PC-3 (cell line): ENCODE results near the gene JHY. TPM values are rescaled to one million over a fixed set of nuclear protein-coding genes. Genes with fewer than 3 reads are reported as not detected.

ENCODE experiments used
- ATAC-seq: fragments of 200-7000 bp; cut with Tn5 transposase; 2 replicates; pipeline ENCODE4 v1.9.1; 2020; ENCODE audit warnings: mild to moderate bottlenecking, moderate library complexity
- BruUV-seq: library from RNA; stranded (reverse); fragments of 400-500 nt; replicated peaks from 2 replicates; lab custom pipeline; 2021; lab: Mats Ljungman, UMichigan
- CTCF ChIA-PET: fragments of 300-600 bp; sonication (Branson Sonifier 250); formaldehyde crosslinking; loops from one replicate; lab custom pipeline; 2022; ENCODE audit warnings: antibody characterized with exemption; lab: Charles Lee
- POLR2A ChIA-PET: fragments of 300-600 bp; sonication (Branson Sonifier 250); formaldehyde crosslinking; loops from one replicate; lab custom pipeline; 2022; ENCODE audit warnings: antibody characterized with exemption; ENCODE audit not compliant: unreplicated experiment; lab: Charles Lee
- DNase-seq: peaks from one replicate; pipeline ENCODE4 v3.0.0-alpha.2; 2015
- H2AFZ ChIP-seq: fragments of 300-600 bp; sonication (generic); 2 replicates; pipeline ENCODE4 v1.6.0; 2016; ENCODE audit warnings: antibody characterized with exemption, low read length
- H3F3A ChIP-seq: fragments of 300-600 bp; sonication (generic); one replicate; pipeline ENCODE4 v1.6.0; 2017; ENCODE audit warnings: antibody characterized with exemption, low read length, control low read depth, mild to moderate bottlenecking; ENCODE audit not compliant: unreplicated experiment
- H3K27ac ChIP-seq: fragments of 300-600 bp; sonication (generic); 2 replicates; pipeline ENCODE4 v1.5.1; 2016; ENCODE audit warnings: mild to moderate bottlenecking, low read length
- H3K27me3 ChIP-seq: fragments of 300-600 bp; sonication (generic); 2 replicates; pipeline ENCODE4 v1.6.1; 2016; ENCODE audit warnings: low read length, mixed read lengths
- H3K36me3 ChIP-seq: fragments of 300-600 bp; sonication (generic); 2 replicates; pipeline ENCODE4 v1.6.1; 2016; ENCODE audit warnings: low read depth, mixed run types, low read length, mixed read lengths
- H3K4me1 ChIP-seq: fragments of 300-600 bp; sonication (generic); 2 replicates; pipeline ENCODE4 v1.5.1; 2016; ENCODE audit warnings: low read length; ENCODE audit not compliant: insufficient read depth
- H3K4me2 ChIP-seq: fragments of 300-600 bp; sonication (generic); 2 replicates; pipeline ENCODE4 v1.6.0; 2016; ENCODE audit warnings: low read length
- H3K4me3 ChIP-seq: fragments of 300-600 bp; sonication (generic); 2 replicates; pipeline ENCODE4 v1.5.1; 2016; ENCODE audit warnings: mild to moderate bottlenecking, low read length, mixed read lengths
- H3K79me2 ChIP-seq: fragments of 300-600 bp; sonication (generic); 2 replicates; pipeline ENCODE4 v1.6.1; 2017; ENCODE audit warnings: low read length, mixed read lengths
- H3K9ac ChIP-seq: fragments of 300-600 bp; sonication (generic); 2 replicates; pipeline ENCODE4 v1.6.0; 2016; ENCODE audit warnings: mild to moderate bottlenecking, low read length
- H3K9me2 ChIP-seq: fragments of 300-600 bp; sonication (generic); replicated peaks from 2 replicates; pipeline ENCODE4 v1.6.1; 2016; ENCODE audit warnings: mixed run types, low read length, mixed read lengths
- H3K9me3 ChIP-seq: fragments of 300-600 bp; sonication (generic); 2 replicates; pipeline ENCODE4 v1.6.1; 2016; ENCODE audit warnings: low read length, mixed read lengths
- H4K20me1 ChIP-seq: fragments of 300-600 bp; sonication (generic); 2 replicates; pipeline ENCODE4 v1.6.1; 2016; ENCODE audit warnings: low read length, mixed read lengths
- EZH2 ChIP-seq: fragments of 300-600 bp; sonication (generic); IDR thresholded peaks from one replicate; pipeline ENCODE4 v1.6.1; 2017; ENCODE audit warnings: antibody characterized with exemption, mild to moderate bottlenecking, low read length; ENCODE audit not compliant: unreplicated experiment
- EZH2phosphoT487 ChIP-seq: fragments of 300-600 bp; sonication (generic); IDR thresholded peaks from 2 replicates; pipeline ENCODE4 v1.6.1; 2018; ENCODE audit warnings: mild to moderate bottlenecking, antibody characterized with exemption, low read length, borderline replicate concordance
- intact Hi-C: fragments of 100-400 bp; cut with micrococcal nuclease; formaldehyde crosslinking; loops from 2 replicates; pipeline ENCODE4 v1.9.0; 2023
- total RNA-seq: library from RNA; depleted of rRNA; stranded (reverse); fragments of >200 nt; gene quantifications from 2 replicates; pipeline ENCODE4 v1.2.3, GENCODE V29; 2014
- TF ChIP-seq, protein P1 (sequence below): fragments of 300-600 bp; sonication (generic); conservative IDR thresholded peaks from 2 replicates; pipeline ENCODE4 v1.5.1; 2017; ENCODE audit warnings: antibody characterized with exemption, low read depth, mild to moderate bottlenecking, low read length

Gene JHY
- total RNA-seq, 1 experiment from 2014 or later: 4.9 TPM

DNA sequence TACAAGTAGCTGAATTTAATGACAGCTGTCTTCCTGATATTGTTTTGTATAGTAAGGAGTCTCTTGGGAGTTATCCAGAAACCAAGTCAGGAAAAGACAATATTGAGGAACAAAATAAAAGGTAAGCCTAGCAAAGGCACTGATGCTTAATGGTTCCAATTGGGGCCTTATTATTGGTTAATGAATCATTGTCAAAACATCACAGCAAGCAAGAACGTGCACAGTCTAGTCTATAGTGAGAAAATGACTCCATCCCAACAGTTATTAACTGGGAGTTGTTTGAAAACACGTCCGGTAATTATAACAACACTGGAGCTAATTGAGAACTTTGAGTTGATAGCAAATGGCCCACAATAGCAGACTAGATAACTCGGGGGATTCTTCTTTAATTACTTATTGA is 81.4 kb downstream of the JHY start:
- Histone ChIP-seq H3K9me3 (no peaks in the 10 kb centered on the region), H2AFZ (no peak overlapping the region), H4K20me1 (no peaks in the 10 kb centered on the region), H3F3A (no peaks in the 10 kb centered on the region), H3K27me3 (peaks cover 62% of the 10 kb centered on the region), H3K9ac (no peak overlapping the region), H3K4me3 (no peak overlapping the region), H3K4me2 (no peak overlapping the region), H3K36me3 (no peaks in the 10 kb centered on the region), H3K79me2 (no peaks in the 10 kb centered on the region), H3K27ac (no peak overlapping the region), H3K9me2 (no peaks in the 10 kb centered on the region), H3K4me1 (no peaks in the 10 kb centered on the region)
- ChIA-PET POLR2A (no interaction called here), CTCF (no interaction called here)
- DNase-seq (no peak), ATAC-seq (no peak)
- TF ChIP-seq EZH2 (no peak), EZH2phosphoT487 (no peak)
- TF ChIP-seq, protein P1, sequence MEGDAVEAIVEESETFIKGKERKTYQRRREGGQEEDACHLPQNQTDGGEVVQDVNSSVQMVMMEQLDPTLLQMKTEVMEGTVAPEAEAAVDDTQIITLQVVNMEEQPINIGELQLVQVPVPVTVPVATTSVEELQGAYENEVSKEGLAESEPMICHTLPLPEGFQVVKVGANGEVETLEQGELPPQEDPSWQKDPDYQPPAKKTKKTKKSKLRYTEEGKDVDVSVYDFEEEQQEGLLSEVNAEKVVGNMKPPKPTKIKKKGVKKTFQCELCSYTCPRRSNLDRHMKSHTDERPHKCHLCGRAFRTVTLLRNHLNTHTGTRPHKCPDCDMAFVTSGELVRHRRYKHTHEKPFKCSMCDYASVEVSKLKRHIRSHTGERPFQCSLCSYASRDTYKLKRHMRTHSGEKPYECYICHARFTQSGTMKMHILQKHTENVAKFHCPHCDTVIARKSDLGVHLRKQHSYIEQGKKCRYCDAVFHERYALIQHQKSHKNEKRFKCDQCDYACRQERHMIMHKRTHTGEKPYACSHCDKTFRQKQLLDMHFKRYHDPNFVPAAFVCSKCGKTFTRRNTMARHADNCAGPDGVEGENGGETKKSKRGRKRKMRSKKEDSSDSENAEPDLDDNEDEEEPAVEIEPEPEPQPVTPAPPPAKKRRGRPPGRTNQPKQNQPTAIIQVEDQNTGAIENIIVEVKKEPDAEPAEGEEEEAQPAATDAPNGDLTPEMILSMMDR: no peak
- no TSS peak for BruUV-seq
- intact Hi-C loops: no loop called here

DNA sequence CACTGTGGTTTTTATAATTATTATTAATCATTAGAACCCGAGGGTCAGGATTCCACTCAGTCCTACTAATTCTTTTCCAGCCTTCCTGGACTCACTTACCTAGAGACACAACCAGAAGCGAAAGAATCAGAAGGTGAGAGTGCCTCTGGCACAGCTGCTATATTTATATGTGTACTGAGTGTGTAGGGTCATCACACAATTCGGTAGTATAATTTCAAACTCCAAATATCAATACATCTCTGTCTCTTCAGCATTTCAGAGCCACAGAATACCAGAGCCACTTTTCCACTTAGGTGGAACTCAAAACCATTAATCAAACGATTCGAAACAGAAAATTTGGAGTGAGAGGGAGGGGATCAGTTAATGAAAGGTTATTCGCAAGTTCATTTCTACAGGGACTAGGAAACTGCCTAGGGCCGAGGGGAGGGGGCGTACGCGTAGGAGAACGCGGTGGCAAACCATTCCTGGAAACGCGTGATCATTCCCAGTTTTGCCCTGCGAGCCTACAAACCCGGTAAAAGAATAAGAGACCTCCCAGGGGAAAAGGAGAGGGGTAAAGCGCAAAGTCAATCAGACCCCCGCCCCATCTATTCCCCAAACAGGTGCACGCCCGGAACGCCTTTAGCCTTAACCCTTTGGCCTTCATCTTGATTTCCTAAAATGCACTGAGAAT is 93.6 kb downstream of the JHY start:
- peaks cover 89% of the 10 kb centered on the region for H3K27me3 ChIP-seq
- H3K9ac ChIP-seq: no peak overlapping the region
- no peaks in the 10 kb centered on the region for H3F3A ChIP-seq
- no peaks in the 10 kb centered on the region for H3K4me1 ChIP-seq
- intact Hi-C loops: no loop called here
- BruUV-seq: no TSS peak
- no peak for TF ChIP-seq EZH2phosphoT487
- TF ChIP-seq EZH2: no peak
- TF ChIP-seq, protein P1: no peak
- H3K9me2 ChIP-seq: no peaks in the 10 kb centered on the region
- H4K20me1 ChIP-seq: no peaks in the 10 kb centered on the region
- ChIA-PET POLR2A (no interaction called here), CTCF (no interaction called here)
- H3K4me2 ChIP-seq: no peak overlapping the region
- no peak overlapping the region for H2AFZ ChIP-seq
- no peak overlapping the region for H3K4me3 ChIP-seq
- ATAC-seq: no peak
- no peaks in the 10 kb centered on the region for H3K36me3 ChIP-seq
- H3K9me3 ChIP-seq: no peaks in the 10 kb centered on the region
- DNase-seq: no peak
- H3K79me2 ChIP-seq: no peaks in the 10 kb centered on the region
- no peak overlapping the region for H3K27ac ChIP-seq

DNA sequence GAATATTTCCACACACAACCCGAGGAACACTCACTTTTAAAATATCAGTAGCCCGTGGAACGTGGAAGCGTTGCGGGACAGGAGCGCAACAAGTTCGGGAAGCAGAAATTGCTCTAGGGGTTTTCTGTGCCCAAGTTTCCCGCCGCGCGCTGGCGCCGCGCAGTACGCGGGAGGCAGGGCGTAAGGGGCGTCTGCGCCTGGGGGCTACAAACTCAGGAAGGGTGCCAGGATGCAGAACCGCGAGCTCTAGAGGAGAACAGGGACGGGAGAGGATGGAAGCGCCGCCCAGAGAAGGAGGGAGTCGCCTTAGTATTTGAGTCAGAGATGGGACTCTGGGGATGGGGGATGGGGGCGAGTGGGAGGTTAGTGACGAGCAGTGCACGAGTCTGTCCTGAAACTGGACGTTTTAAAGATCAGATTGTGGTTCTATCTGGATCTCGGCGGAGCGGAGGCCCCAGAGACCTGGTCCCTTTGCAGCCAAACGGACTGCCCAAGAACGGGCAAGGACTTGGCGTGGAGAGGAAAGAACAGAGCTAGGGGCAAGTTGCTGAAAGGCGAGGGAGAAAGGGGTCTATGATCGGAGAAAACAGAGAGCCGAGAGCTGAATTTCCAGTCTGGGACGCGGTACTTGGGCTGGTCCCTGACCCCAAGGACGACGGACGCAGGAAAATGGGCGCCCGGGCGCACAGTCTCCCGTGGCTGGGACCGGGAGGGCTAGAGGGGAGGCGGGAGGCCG is 94.3 kb downstream of the JHY start:
- Histone ChIP-seq H3K9me3 (no peaks in the 10 kb centered on the region), H2AFZ (no peak overlapping the region), H3K9me2 (no peaks in the 10 kb centered on the region), H4K20me1 (no peaks in the 10 kb centered on the region), H3K4me3 (no peak overlapping the region), H3K4me1 (no peaks in the 10 kb centered on the region), H3K4me2 (no peak overlapping the region), H3K79me2 (no peaks in the 10 kb centered on the region), H3K27me3 (peaks cover 94% of the 10 kb centered on the region), H3K36me3 (no peaks in the 10 kb centered on the region), H3K27ac (no peak overlapping the region), H3F3A (no peaks in the 10 kb centered on the region), H3K9ac (no peak overlapping the region)
- ChIA-PET POLR2A (no interaction called here), CTCF (no interaction called here)
- no TSS peak for BruUV-seq
- ATAC-seq: no peak
- TF ChIP-seq EZH2phosphoT487 (no peak), EZH2 (no peak)
- TF ChIP-seq, protein P1: no peak
- intact Hi-C loops: no loop called here
- no peak for DNase-seq
